Small intestine (tissue), 7 donors: ENCODE data around the gene NDUFB4. TPM values are rescaled to one million over a fixed set of nuclear protein-coding genes. Genes with fewer than 3 reads are reported as not detected.
"Not testable (repeated sequence)": the region's sequence is repeated elsewhere in the genome, so short reads cannot be mapped to it uniquely, and the experiment has no call there.

Source experiments
- DNase-seq, 2 donors: peaks; one replicate each; pipeline versions ENCODE4 v3.0.0 to v3.0.0-alpha.2; 2013
- FAIRE-seq: peaks from 2 replicates; lab custom pipeline; 2012; peaks lifted over from hg19 to GRCh38; lab: Jason Lieb, UNC
- H3K27ac ChIP-seq, 3 donors: one replicate each; pipeline ENCODE4 v1.5.1; 2013; ENCODE audit warnings: low read length in 2 of 3, mild to moderate bottlenecking in 2 of 3, control low read depth in 1 of 3, inconsistent platforms in 1 of 3, low read depth in 1 of 3, moderate library complexity in 1 of 3
- H3K27me3 ChIP-seq, 3 donors: one replicate each; pipeline ENCODE4 v1.6.1; 2013; ENCODE audit warnings: low read length in 3 of 3, inconsistent platforms in 1 of 3; ENCODE audit not compliant: control insufficient read depth in 3 of 3, insufficient read depth in 3 of 3
- H3K36me3 ChIP-seq, 3 donors: one replicate each; pipeline ENCODE4 v1.6.1; 2013; ENCODE audit warnings: low read length in 3 of 3, inconsistent platforms in 1 of 3, low read depth in 1 of 3, mild to moderate bottlenecking in 1 of 3, moderate library complexity in 1 of 3; ENCODE audit not compliant: control insufficient read depth in 3 of 3, insufficient read depth in 2 of 3
- H3K4me1 ChIP-seq, 3 donors: one replicate each; pipeline ENCODE4 v1.6.1; 2013; ENCODE audit warnings: low read length in 2 of 3, inconsistent platforms in 1 of 3, low read depth in 1 of 3, mild to moderate bottlenecking in 1 of 3, moderate library complexity in 1 of 3; ENCODE audit not compliant: control insufficient read depth in 3 of 3, insufficient read depth in 2 of 3
- H3K4me3 ChIP-seq, 3 donors: one replicate each; pipeline ENCODE4 v1.5.1; 2013; ENCODE audit warnings: low read length in 3 of 3, control low read depth in 1 of 3, inconsistent platforms in 1 of 3, low read depth in 1 of 3, mild to moderate bottlenecking in 1 of 3, moderate library complexity in 1 of 3
- H3K9me3 ChIP-seq, 2 donors: one replicate each; pipeline ENCODE4 v1.6.1; 2013; ENCODE audit warnings: low read depth in 1 of 2, low read length in 1 of 2; ENCODE audit not compliant: control insufficient read depth in 2 of 2, insufficient read depth in 1 of 2
- WGBS, 3 donors: extraction: QIAGEN DNeasy Blood & Tissue Kit; methylation state at CpG; one replicate each; pipeline ENCODE4 v1.1.7; 2013; 5-methylcytosine and 5-hydroxymethylcytosine counted together
- polyA plus RNA-seq, 4 donors: library from polyadenylated mRNA; stranded (reverse) in 3 of 4; unstranded in 1 of 4; fragments of 200-250 nt in 3 of 4; fragments of 120-200 nt in 1 of 4; gene quantifications; one replicate each; pipeline versions ENCODE4 v1.2.1 to v1.2.3, GENCODE V29; 2013
- donor health status: healthy with polysubstance abuse.
- donor health status: control.
- donor health status: control.
- donor health status: Bipolar disorder and iron deficiency.
- donor health status: healthy.

Gene NDUFB4
- polyA plus RNA-seq, 4 donors: 159 to 263 (median 251) TPM

DNA sequence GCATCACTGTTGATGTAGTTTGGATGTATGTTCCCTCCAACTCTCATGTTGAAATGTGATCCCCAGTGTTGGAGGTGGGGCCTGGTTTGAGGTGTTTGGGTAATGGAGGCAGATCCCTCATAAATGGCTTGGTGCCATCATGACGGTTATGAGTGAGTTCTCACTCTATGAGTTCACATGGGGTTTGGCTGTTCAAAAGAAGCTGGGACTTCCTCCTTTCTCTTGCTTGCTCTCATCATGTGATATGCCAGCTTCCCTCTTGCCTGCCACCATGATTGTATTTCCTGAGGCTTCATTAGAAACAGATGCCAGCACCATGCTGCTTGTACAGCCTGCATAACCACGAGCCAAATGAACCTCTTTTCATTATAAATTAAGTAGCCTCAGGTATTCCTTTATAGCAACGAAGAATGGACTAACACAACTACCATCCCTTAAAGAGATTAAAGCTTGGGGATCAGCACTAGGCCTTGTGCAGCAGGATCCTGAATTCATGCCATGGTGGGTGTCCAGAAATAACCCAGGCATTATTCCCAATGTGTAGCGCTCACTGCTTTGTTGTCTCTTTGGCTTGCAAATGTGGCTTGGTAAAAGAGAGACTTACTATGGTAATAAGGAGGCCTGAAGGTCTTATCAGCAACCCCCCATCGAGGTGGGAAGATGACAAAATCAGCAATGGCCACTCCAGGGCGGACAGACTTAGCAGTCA is 41.9 kb downstream of the NDUFB4 start:
- FAIRE-seq: no peak
- H3K36me3 ChIP-seq: peaks cover 0 to 4% (median 0%) of the 10 kb centered on the region in 3 donors
- 80 to 85% (median 81%) methylated on average over 6 of the region's 6 CpGs for WGBS, 3 donors

DNA sequence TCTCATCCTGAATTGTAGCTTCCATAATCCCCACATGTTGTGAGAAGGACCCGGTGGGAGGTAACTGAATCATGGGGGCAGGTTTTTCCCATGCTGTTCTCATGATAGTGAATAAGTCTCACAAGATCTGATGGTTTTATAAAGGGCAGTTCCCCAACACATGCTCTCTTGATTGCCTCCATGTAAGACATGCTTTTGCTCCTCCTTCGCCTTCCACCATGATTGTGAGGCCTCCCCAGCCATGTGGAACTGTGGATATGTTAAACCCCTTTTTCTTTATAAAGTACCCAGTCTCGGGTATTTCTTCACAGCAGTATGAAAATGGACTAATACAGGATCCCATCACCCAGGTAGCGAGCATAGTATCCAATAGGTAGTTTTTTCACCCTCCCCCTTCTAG is 42.7 kb downstream of the NDUFB4 start:
- WGBS, 3 donors: 90 to 98% (median 94%) methylated on average over 4 of the region's 4 CpGs
- H3K4me1 ChIP-seq, DNase-seq, FAIRE-seq, H3K36me3 ChIP-seq, H3K27ac ChIP-seq, H3K27me3 ChIP-seq, H3K4me3 ChIP-seq, H3K9me3 ChIP-seq: not testable (repeated sequence)

More for the DNA sequence above, 41.9 kb downstream of the NDUFB4 start:
- H3K4me3 ChIP-seq: no peak overlapping the region
- H3K4me1 ChIP-seq: peaks cover 0 to 3% (median 2%) of the 10 kb centered on the region in 3 donors
- H3K9me3 ChIP-seq: no peaks in the 10 kb centered on the region
- H3K27me3 ChIP-seq: no peaks in the 10 kb centered on the region
- DNase-seq: no peak
- no peak overlapping the region for H3K27ac ChIP-seq

DNA sequence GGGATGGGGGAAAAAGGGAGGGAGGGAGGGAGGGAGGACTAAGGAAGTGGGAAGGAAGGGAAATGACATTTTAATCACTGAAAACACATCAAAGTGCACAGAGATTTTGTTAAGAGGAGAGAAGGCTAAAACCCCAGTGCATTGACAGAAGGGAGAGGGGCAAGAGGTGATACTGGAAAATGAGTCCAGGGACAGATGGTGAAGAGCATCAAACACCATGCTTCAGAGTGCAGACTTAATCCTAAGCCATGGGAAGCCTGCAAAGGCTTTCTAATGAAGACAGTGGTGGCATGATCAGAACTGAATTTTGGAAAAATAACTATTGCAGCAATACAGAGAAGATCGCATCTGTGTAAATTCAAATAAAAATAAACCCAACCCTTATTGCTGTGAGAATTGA is 44.1 kb downstream of the NDUFB4 start:
- Histone ChIP-seq H3K36me3 (peaks cover 0 to 9% (median 0%) of the 10 kb centered on the region in 3 donors), H3K4me1 (peaks cover 0 to 2% (median 0%) of the 10 kb centered on the region in 3 donors), H3K27me3 (no peaks in the 10 kb centered on the region), H3K9me3 (no peaks in the 10 kb centered on the region), H3K4me3 (no peak overlapping the region), H3K27ac (no peak overlapping the region)
- DNase-seq (no peak), FAIRE-seq (no peak)
- WGBS, 3 donors: 96 to 100% (median 96%) methylated on average over 1 of the region's 1 CpG

DNA sequence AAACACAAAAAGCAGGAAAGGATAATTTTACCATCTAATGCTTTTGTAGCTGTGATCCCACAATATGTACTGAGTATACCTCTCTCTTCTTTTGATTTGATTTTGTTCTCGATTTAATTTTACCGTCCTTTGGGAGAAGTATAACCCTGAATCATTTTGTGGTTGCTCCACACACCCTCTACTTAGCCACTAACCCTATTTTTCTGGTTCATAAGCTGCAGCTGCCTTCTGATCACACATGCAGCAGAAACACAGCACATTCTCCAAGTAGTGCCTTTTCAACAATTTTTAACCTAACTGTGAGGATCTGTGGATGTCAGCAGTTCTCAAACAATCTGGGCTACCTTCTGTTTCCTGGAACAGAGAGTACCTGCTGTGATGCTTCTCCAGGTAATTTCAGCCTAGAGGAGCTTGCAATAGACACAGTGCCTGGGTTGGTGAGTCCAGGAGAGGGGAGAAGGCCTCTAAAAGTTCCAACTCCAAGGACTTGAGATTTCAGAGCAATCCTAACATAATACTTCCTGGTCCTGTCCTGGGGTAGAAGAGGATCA is 45.6 kb downstream of the NDUFB4 start:
- H3K4me3 ChIP-seq: no peak overlapping the region
- no peaks in the 10 kb centered on the region for H3K9me3 ChIP-seq
- WGBS, 3 donors: 86 to 100% (median 98%) methylated on average over 2 of the region's 2 CpGs
- no peak for FAIRE-seq
- peaks cover 0 to 9% (median 0%) of the 10 kb centered on the region in 3 donors for H3K36me3 ChIP-seq
- peaks cover 0 to 2% (median 0%) of the 10 kb centered on the region in 3 donors for H3K4me1 ChIP-seq
- no peaks in the 10 kb centered on the region for H3K27me3 ChIP-seq
- DNase-seq: no peak
- no peak overlapping the region for H3K27ac ChIP-seq

DNA sequence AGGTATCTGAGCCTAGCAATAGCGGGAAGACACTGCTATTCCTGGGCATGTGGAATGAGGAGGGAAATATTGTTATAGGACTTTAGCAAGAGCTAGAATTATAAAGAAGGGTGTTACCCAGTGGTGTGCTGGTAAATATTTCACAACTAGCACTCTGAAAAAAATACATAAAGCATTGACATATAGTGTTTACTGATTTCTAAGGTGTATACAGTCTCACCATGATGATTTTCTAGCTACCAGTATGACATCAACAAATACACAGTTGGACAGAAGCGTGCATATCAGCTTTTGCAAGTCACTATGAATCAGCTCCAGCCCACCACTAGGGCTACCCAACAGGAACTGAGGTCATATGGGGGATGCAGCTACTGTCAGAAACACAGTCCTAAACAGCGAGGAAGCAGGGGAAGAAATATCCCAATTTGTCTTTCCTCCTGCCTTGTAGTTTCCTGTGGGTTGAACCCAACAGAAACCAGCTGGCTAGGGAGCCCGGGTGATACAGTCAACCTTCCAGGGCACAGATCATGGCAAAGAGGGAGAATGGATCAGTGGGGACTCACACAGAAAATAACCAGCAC is 46.3 kb downstream of the NDUFB4 start:
- no peaks in the 10 kb centered on the region for H3K27me3 ChIP-seq
- H3K4me3 ChIP-seq: no peak overlapping the region
- H3K9me3 ChIP-seq: no peaks in the 10 kb centered on the region
- 61 to 82% (median 70%) methylated on average over 4 of the region's 4 CpGs for WGBS, 3 donors
- no peaks in the 10 kb centered on the region for H3K4me1 ChIP-seq
- no peak for DNase-seq
- H3K27ac ChIP-seq: no peak overlapping the region
- FAIRE-seq: no peak
- H3K36me3 ChIP-seq: peaks cover 0 to 11% (median 0%) of the 10 kb centered on the region in 3 donors

DNA sequence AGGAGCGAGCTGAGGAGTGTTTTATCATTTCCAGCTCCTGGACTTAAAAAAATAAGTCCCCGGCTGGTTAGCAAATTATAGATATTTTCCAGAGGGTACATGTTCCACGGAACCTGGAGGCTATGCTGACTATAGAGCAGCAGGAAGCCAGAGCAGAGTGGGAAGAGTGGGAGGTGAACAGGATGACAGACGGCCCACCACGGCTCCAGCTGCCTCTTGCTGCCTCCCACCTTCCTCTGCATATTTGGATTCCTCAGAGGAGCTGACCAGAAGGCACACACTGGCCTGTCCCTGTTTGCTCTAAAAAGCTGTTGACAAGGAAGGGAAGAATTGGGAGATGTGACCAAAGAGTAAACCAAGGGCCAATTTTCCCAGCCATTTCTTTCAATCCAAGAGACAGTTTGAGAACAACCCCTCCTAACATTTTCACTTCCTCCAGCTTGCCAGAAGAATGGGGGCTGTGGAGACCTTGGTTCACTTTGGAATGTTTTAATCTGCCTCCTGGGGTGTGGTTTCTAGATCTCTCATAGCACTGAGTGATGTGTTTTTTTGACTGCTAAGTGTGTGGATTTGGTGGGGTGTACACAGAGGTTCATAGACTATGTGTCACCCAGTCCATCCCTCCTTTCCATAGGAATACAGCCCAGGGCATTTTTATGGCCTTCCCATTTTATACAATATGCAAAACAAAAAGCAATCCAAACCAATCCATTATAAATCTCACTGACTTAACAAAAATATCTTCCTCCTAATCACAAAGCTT is 49.1 kb downstream of the NDUFB4 start:
- no peak overlapping the region for H3K4me3 ChIP-seq
- no peaks in the 10 kb centered on the region for H3K27me3 ChIP-seq
- H3K27ac ChIP-seq: no peak overlapping the region
- 51 to 89% (median 80%) methylated on average over 5 of the region's 5 CpGs for WGBS, 3 donors
- peaks cover 0 to 11% (median 3%) of the 10 kb centered on the region in 3 donors for H3K36me3 ChIP-seq
- DNase-seq: no peak
- H3K4me1 ChIP-seq: peaks cover 0 to 9% (median 0%) of the 10 kb centered on the region in 3 donors
- H3K9me3 ChIP-seq: no peaks in the 10 kb centered on the region
- no peak for FAIRE-seq

DNA sequence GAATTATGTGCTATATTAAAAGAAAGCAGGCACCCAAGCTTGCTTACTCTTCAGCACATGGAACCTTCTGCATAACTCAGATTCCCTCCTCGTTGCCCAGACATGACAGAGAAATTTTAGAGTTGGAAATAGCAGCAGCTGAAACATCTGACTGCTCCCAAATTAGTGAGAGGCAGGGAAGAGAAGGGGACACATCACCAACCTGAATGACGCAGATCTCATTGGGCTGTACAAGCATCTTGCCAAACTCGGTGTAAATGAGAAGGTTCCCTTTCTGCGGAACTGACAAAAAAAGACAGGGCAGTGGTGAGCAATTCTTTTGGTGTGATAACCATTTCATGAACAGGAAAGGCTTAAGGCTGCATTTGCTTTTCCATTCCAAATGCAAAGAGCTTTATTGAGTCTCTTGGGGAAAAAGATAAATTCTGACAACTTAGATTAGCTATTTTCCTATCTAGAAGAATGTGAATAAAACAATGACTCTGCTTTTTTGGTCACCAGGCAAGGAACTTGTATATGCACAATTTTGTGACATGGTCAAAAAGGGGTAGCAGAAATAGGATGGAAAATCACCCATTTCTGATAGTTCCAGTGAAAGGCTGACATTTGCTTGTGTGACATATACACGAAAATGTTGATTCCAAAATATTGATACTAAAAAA is 50.8 kb downstream of the NDUFB4 start:
- Histone ChIP-seq H3K27ac (no peak overlapping the region), H3K4me3 (no peak overlapping the region), H3K9me3 (no peaks in the 10 kb centered on the region), H3K27me3 (no peaks in the 10 kb centered on the region), H3K36me3 (peaks cover 0 to 10% (median 7%) of the 10 kb centered on the region in 3 donors), H3K4me1 (peaks cover 0 to 13% (median 0%) of the 10 kb centered on the region in 3 donors)
- 70 to 88% (median 82%) methylated on average over 5 of the region's 5 CpGs for WGBS, 3 donors
- FAIRE-seq (no peak), DNase-seq (no peak)

DNA sequence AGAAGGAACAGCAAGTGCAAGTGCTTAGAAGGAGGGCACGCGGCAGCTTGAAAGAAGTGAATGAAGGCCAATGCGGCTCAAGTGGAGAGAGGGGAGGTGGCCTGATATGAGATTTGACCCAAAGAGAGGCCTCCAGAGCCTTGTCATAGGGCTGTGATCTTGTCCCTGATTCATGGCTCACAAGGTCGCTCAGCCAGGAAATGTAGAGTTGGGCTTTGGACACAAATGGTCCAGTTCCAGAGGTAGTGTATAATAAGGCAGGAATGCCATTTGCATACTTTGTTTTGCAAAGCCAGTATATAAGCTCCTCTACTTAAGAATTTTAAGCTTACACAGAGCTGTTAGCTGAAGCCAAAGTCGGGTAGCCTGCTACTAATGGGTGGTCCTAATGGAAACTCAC is 52.2 kb downstream of the NDUFB4 start:
- 81 to 93% (median 92%) methylated on average over 5 of the region's 5 CpGs for WGBS, 3 donors
- H3K27me3 ChIP-seq: no peaks in the 10 kb centered on the region
- no peaks in the 10 kb centered on the region for H3K9me3 ChIP-seq
- H3K27ac ChIP-seq: no peak overlapping the region
- FAIRE-seq (no peak), DNase-seq (no peak)
- H3K36me3 ChIP-seq: peaks cover 0 to 11% (median 7%) of the 10 kb centered on the region in 3 donors
- peaks cover 0 to 13% (median 0%) of the 10 kb centered on the region in 3 donors for H3K4me1 ChIP-seq
- H3K4me3 ChIP-seq: no peak overlapping the region
